Measurements from ENCODE around the gene PAQR5. TPM values are rescaled to one million over a fixed set of nuclear protein-coding genes. Genes with fewer than 3 reads are reported as not detected.

PAQR5 gene
- total RNA-seq, 1 donor: 1.1 TPM

GRCh38 chr15:69313432-69314000 is 14.8 kb downstream of the PAQR5 start:
- no peak for TF ChIP-seq CTCF (IDR thresholded peaks at IDR 0.05; ENCODE audit: extremely low read depth, low read depth, low read length)
- Histone ChIP-seq H3K79me2 (ENCODE audit: insufficient read depth, low read length) (no peaks in the 10 kb centered on the region), H4K20me1 (ENCODE audit: insufficient read depth, low read length) (no peaks in the 10 kb centered on the region), H3K27me3 (ENCODE audit: insufficient read depth, low read length) (no peaks in the 10 kb centered on the region), H2AFZ (ENCODE audit: low read length) (no peak overlapping the region), H3K36me3 (ENCODE audit: insufficient read depth, low read length) (no peaks in the 10 kb centered on the region), H3K4me3 (ENCODE audit: insufficient read depth, low read length) (no peak overlapping the region), H3K9me3 (ENCODE audit: low read depth, low read length) (no peaks in the 10 kb centered on the region), H3K27ac (ENCODE audit: low read depth, low read length) (no peak overlapping the region), H3K4me1 (ENCODE audit: insufficient read depth, low read length) (peaks cover 10% of the 10 kb centered on the region), H3K4me2 (ENCODE audit: insufficient read depth, low read length) (no peak overlapping the region)
- no peak for DNase-seq (ENCODE audit: insufficient read length, low spot score, missing footprints)

GRCh38 chr15:69314131-69314530 is 15.4 kb downstream of the PAQR5 start:
- Histone ChIP-seq H4K20me1 (ENCODE audit: insufficient read depth, low read length) (no peaks in the 10 kb centered on the region), H3K27me3 (ENCODE audit: insufficient read depth, low read length) (no peaks in the 10 kb centered on the region), H3K27ac (ENCODE audit: low read depth, low read length) (no peak overlapping the region), H3K79me2 (ENCODE audit: insufficient read depth, low read length) (no peaks in the 10 kb centered on the region), H3K4me3 (ENCODE audit: insufficient read depth, low read length) (no peak overlapping the region), H3K4me1 (ENCODE audit: insufficient read depth, low read length) (peaks cover 10% of the 10 kb centered on the region), H3K4me2 (ENCODE audit: insufficient read depth, low read length) (no peak overlapping the region), H3K36me3 (ENCODE audit: insufficient read depth, low read length) (no peaks in the 10 kb centered on the region), H3K9me3 (ENCODE audit: low read depth, low read length) (no peaks in the 10 kb centered on the region), H2AFZ (ENCODE audit: low read length) (no peak overlapping the region)
- TF ChIP-seq CTCF (IDR thresholded peaks at IDR 0.05; ENCODE audit: extremely low read depth, low read depth, low read length): no peak
- DNase-seq (ENCODE audit: insufficient read length, low spot score, missing footprints): no peak

- no peaks in the 10 kb centered on the region for H3K9me3 ChIP-seq (ENCODE audit: low read depth, low read length)
- H3K79me2 ChIP-seq (ENCODE audit: insufficient read depth, low read length): no peaks in the 10 kb centered on the region
- no peaks in the 10 kb centered on the region for H3K27me3 ChIP-seq (ENCODE audit: insufficient read depth, low read length)
- TF ChIP-seq CTCF (IDR thresholded peaks at IDR 0.05; ENCODE audit: extremely low read depth, low read depth, low read length): no peak
- no peak overlapping the region for H3K4me3 ChIP-seq (ENCODE audit: insufficient read depth, low read length)
- H3K27ac ChIP-seq (ENCODE audit: low read depth, low read length): no peak overlapping the region
- no peaks in the 10 kb centered on the region for H3K36me3 ChIP-seq (ENCODE audit: insufficient read depth, low read length)
- no peak overlapping the region for H3K4me2 ChIP-seq (ENCODE audit: insufficient read depth, low read length)
- H2AFZ ChIP-seq (ENCODE audit: low read length): no peak overlapping the region
- DNase-seq (ENCODE audit: insufficient read length, low spot score, missing footprints): no peak
- H3K4me1 ChIP-seq (ENCODE audit: insufficient read depth, low read length): peaks cover 10% of the 10 kb centered on the region
- H4K20me1 ChIP-seq (ENCODE audit: insufficient read depth, low read length): no peaks in the 10 kb centered on the region
These were observed 16.0 kb downstream of the PAQR5 start for GRCh38 chr15:69314736-69315135.

- Histone ChIP-seq H4K20me1 (ENCODE audit: insufficient read depth, low read length) (no peaks in the 10 kb centered on the region), H3K36me3 (ENCODE audit: insufficient read depth, low read length) (no peaks in the 10 kb centered on the region), H3K4me3 (ENCODE audit: insufficient read depth, low read length) (no peak overlapping the region), H3K27me3 (ENCODE audit: insufficient read depth, low read length) (no peaks in the 10 kb centered on the region), H2AFZ (ENCODE audit: low read length) (no peak overlapping the region), H3K79me2 (ENCODE audit: insufficient read depth, low read length) (no peaks in the 10 kb centered on the region), H3K4me1 (ENCODE audit: insufficient read depth, low read length) (peaks cover 10% of the 10 kb centered on the region), H3K27ac (ENCODE audit: low read depth, low read length) (no peak overlapping the region), H3K9me3 (ENCODE audit: low read depth, low read length) (no peaks in the 10 kb centered on the region), H3K4me2 (ENCODE audit: insufficient read depth, low read length) (no peak overlapping the region)
- no peak for TF ChIP-seq CTCF (IDR thresholded peaks at IDR 0.05; ENCODE audit: extremely low read depth, low read depth, low read length)
- DNase-seq (ENCODE audit: insufficient read length, low spot score, missing footprints): no peak
These were observed 16.8 kb downstream of the PAQR5 start for GRCh38 chr15:69315402-69316110.
